Measurements from ENCODE around the gene ZNF672. TPM values are rescaled to one million over a fixed set of nuclear protein-coding genes. Genes with fewer than 3 reads are reported as not detected.

Gene ZNF672
- total RNA-seq, 1 donor from 2014 or later = 15.3 TPM

- FAIRE-seq (no peak), DNase-seq (ENCODE audit: low read depth) (no peak)
- Histone ChIP-seq H3K27me3 (ENCODE audit: control insufficient read depth, insufficient read depth, low read length) (no peaks in the 10 kb centered on the region), H3K36me3 (ENCODE audit: control insufficient read depth, insufficient read depth, low read length) (peaks cover 16% of the 10 kb centered on the region), H3K4me3 (ENCODE audit: low read depth, low read length) (no peak overlapping the region)
- no peak for TF ChIP-seq CTCF (IDR thresholded peaks at IDR 0.05; ENCODE audit: insufficient read depth, low read length, severe bottlenecking)
Observed at GRCh38 chr1:248847956-248848561, 10.0 kb downstream of the ZNF672 start.

GRCh38 chr1:248848602-248849001, 10.6 kb downstream of the ZNF672 start:
- no peak for TF ChIP-seq CTCF (IDR thresholded peaks at IDR 0.05; ENCODE audit: insufficient read depth, low read length, severe bottlenecking)
- FAIRE-seq (no peak), DNase-seq (ENCODE audit: low read depth) (no peak)
- no peaks in the 10 kb centered on the region for H3K27me3 ChIP-seq (ENCODE audit: control insufficient read depth, insufficient read depth, low read length)
- H3K4me3 ChIP-seq (ENCODE audit: low read depth, low read length) = no peak overlapping the region
- peaks cover 16% of the 10 kb centered on the region for H3K36me3 ChIP-seq (ENCODE audit: control insufficient read depth, insufficient read depth, low read length)

- Histone ChIP-seq H3K36me3 (ENCODE audit: control insufficient read depth, insufficient read depth, low read length) (peaks cover 22% of the 10 kb centered on the region), H3K27me3 (ENCODE audit: control insufficient read depth, insufficient read depth, low read length) (no peaks in the 10 kb centered on the region), H3K4me3 (ENCODE audit: low read depth, low read length) (no peak overlapping the region)
- FAIRE-seq = no peak
- no peak for TF ChIP-seq CTCF (IDR thresholded peaks at IDR 0.05; ENCODE audit: insufficient read depth, low read length, severe bottlenecking)
- DNase-seq (ENCODE audit: low read depth) = no peak
Observed at GRCh38 chr1:248849152-248849551, 11.1 kb downstream of the ZNF672 start.

GRCh38 chr1:248849637-248850036, 11.6 kb downstream of the ZNF672 start:
- FAIRE-seq (no peak), DNase-seq (ENCODE audit: low read depth) (no peak)
- Histone ChIP-seq H3K27me3 (ENCODE audit: control insufficient read depth, insufficient read depth, low read length) (no peaks in the 10 kb centered on the region), H3K4me3 (ENCODE audit: low read depth, low read length) (no peak overlapping the region), H3K36me3 (ENCODE audit: control insufficient read depth, insufficient read depth, low read length) (peaks cover 23% of the 10 kb centered on the region)
- TF ChIP-seq CTCF (IDR thresholded peaks at IDR 0.05; ENCODE audit: insufficient read depth, low read length, severe bottlenecking) = no peak

- no peak for DNase-seq (ENCODE audit: low read depth)
- H3K27me3 ChIP-seq (ENCODE audit: control insufficient read depth, insufficient read depth, low read length) = no peaks in the 10 kb centered on the region
- TF ChIP-seq CTCF (IDR thresholded peaks at IDR 0.05; ENCODE audit: insufficient read depth, low read length, severe bottlenecking) = no peak
- FAIRE-seq = no peak
- no peak overlapping the region for H3K4me3 ChIP-seq (ENCODE audit: low read depth, low read length)
- peaks cover 24% of the 10 kb centered on the region for H3K36me3 ChIP-seq (ENCODE audit: control insufficient read depth, insufficient read depth, low read length)
Observed at GRCh38 chr1:248850124-248850523, 12.1 kb downstream of the ZNF672 start.

All from bronchial epithelial cell (primary cell).